DMS153 (cell line): ENCODE results near the gene CPNE7.
A peak's percentile ranks its signal among the peaks of the same experiment; 100 is the strongest.
"Not testable (repeated sequence)": the region's sequence is repeated elsewhere in the genome, so short reads cannot be mapped to it uniquely, and the experiment has no call there.

Experiments used
- DNase-seq: peaks from one replicate; lab custom pipeline; 2025; lab: John Stamatoyannopoulos, UW

The CPNE7 gene

GRCh38 chr16:89565506-89566372, 9.8 kb upstream of the CPNE7 start:
- no peak for DNase-seq

- no peak for DNase-seq
Measured at GRCh38 chr16:89567656-89568594, 7.6 kb upstream of the CPNE7 start.

- no peak for DNase-seq
Measured at GRCh38 chr16:89569506-89570341, 5.8 kb upstream of the CPNE7 start.

- DNase-seq, result no peak
Measured at GRCh38 chr16:89570342-89570923, 5.1 kb upstream of the CPNE7 start.

GRCh38 chr16:89570983-89571598, 4.5 kb upstream of the CPNE7 start:
- DNase-seq, result not testable (repeated sequence)

- no peak for DNase-seq
Measured at GRCh38 chr16:89571636-89572035, 3.9 kb upstream of the CPNE7 start.

GRCh38 chr16:89572073-89572484, 3.5 kb upstream of the CPNE7 start:
- no peak for DNase-seq

GRCh38 chr16:89572485-89573205, 2.9 kb upstream of the CPNE7 start:
- no peak for DNase-seq

GRCh38 chr16:89573826-89574680, 1.5 kb upstream of the CPNE7 start:
- DNase-seq, result no peak

- peak; percentile 12 for DNase-seq
Measured at GRCh38 chr16:89574681-89575246, 794 bp upstream of the CPNE7 start.

GRCh38 chr16:89576153-89577054, 846 bp downstream of the CPNE7 start:
- DNase-seq, result no peak

- no peak for DNase-seq
Measured at GRCh38 chr16:89577055-89577759, 1.6 kb downstream of the CPNE7 start.

- no peak for DNase-seq
Measured at GRCh38 chr16:89579351-89579750, 3.8 kb downstream of the CPNE7 start.

GRCh38 chr16:89581045-89581695, 5.6 kb downstream of the CPNE7 start:
- no peak for DNase-seq

- DNase-seq, result peak; percentile 94
Measured at GRCh38 chr16:89581861-89582563, 6.5 kb downstream of the CPNE7 start.

GRCh38 chr16:89582614-89583196, 7.1 kb downstream of the CPNE7 start:
- peak; percentile 42 for DNase-seq
